Stomach (tissue), 4 donors: Measurements from ENCODE around the gene MARCHF2.

Experiments used
- CTCF ChIP-seq, 7 experiments: fragments of 450-650 bp in 4 of 7; fragments of 200-600 bp in 3 of 7; sonication (generic) in 3 of 7; IDR thresholded peaks; one replicate each; pipeline ENCODE4 v1.5.1; 2016 to 2019; ENCODE audit warnings: antibody characterized with exemption in 7 of 7, control low read depth in 2 of 7, mild to moderate bottlenecking in 1 of 7
- EP300 ChIP-seq: sonication (generic); formaldehyde crosslinking; IDR thresholded peaks from one replicate; pipeline ENCODE4 v1.6.1; 2017; ENCODE audit warnings: antibody characterized with exemption

- TF ChIP-seq CTCF (IDR thresholded peaks at IDR 0.05), result no peak
- no peak for TF ChIP-seq EP300
These were observed 15.9 kb downstream of the MARCHF2 start for GRCh38 chr19:8429044-8429443.
